Astrocyte (in vitro differentiated cells and primary cell): ENCODE data around the gene STRAP.

ENCODE experiments used
- CTCF ChIP-seq: IDR thresholded peaks from 2 replicates; pipeline ENCODE4 v1.5.1; 2011; ENCODE audit warnings: low read depth, mild to moderate bottlenecking, inconsistent platforms, low read length, moderate library complexity; ENCODE audit not compliant: insufficient read depth
- EZH2 ChIP-seq: IDR thresholded peaks from 2 replicates; pipeline ENCODE4 v1.6.1; 2012; ENCODE audit warnings: mild to moderate bottlenecking, low read length, inconsistent platforms; ENCODE audit not compliant: insufficient read depth

DNA sequence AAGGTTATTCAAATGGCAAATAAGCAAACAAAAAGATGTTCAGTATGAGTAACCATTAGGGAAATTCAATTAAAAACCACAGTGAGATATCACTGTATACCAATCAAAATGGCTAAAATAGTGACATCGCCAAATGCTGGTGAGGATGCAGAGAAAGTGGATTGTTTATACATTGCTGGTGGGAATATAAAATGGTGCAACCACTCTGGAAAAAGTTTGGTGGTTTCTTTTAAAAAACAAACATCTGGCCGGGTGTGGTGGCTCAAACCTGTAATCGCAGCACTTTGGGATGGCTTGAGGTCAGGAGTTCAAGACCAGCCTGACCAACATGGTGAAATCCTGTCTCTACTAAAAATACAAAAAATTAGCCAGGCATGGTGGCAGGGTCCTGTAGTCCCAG lies 14.0 kb upstream of the STRAP start:
- TF ChIP-seq CTCF = no peak
- TF ChIP-seq EZH2 = no peak
